ENCODE results near the gene NQO1. TPM values are rescaled to one million over a fixed set of nuclear protein-coding genes. Genes with fewer than 3 reads are reported as not detected.

The NQO1 gene
- total RNA-seq, 2 experiments from 2014 or later = 7.6 to 8.1 TPM

DNA sequence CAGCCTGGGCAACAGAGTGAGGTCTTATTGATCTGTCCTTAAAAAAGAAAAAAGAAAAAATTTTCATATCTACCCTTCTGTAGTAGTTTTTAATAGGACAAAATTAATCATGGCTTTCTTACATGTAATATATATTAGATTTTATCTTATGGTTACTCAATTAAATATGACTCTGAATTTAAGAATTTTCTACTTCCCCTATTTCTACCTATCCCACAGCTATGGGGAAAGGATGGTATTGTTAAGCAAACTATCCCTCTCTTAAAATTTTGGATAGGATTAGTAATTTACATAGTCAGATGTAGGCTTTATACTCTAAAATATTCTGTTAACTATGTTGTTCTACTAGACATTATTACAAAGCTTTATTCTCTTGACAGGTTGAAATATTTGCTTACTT, 62.5 kb downstream of the NQO1 start:
- Mint-ChIP-seq H3K36me3 (ENCODE audit: low read depth) (peaks cover 31% of the 10 kb centered on the region), H3K4me1 (ENCODE audit: low read depth) (no peaks in the 10 kb centered on the region), H3K27me3 (no peaks in the 10 kb centered on the region), H3K27ac (no peak overlapping the region), H3K4me3 (no peak overlapping the region), H3K9me3 (no peaks in the 10 kb centered on the region)
- no peak for DNase-seq
- CTCF ChIA-PET = interaction anchor here (1.0 to 1.7 kb wide), 2 partner anchors 11 to 22 kb away, joined by 3 read pairs; no protein-coding TSS in a partner anchor
- no peak for ATAC-seq
- POLR2A ChIA-PET = no interaction called here
- intact Hi-C loops (cut with micrococcal nuclease) = no loop called here
- TF ChIP-seq, protein P1, sequence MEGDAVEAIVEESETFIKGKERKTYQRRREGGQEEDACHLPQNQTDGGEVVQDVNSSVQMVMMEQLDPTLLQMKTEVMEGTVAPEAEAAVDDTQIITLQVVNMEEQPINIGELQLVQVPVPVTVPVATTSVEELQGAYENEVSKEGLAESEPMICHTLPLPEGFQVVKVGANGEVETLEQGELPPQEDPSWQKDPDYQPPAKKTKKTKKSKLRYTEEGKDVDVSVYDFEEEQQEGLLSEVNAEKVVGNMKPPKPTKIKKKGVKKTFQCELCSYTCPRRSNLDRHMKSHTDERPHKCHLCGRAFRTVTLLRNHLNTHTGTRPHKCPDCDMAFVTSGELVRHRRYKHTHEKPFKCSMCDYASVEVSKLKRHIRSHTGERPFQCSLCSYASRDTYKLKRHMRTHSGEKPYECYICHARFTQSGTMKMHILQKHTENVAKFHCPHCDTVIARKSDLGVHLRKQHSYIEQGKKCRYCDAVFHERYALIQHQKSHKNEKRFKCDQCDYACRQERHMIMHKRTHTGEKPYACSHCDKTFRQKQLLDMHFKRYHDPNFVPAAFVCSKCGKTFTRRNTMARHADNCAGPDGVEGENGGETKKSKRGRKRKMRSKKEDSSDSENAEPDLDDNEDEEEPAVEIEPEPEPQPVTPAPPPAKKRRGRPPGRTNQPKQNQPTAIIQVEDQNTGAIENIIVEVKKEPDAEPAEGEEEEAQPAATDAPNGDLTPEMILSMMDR (IDR thresholded peaks at IDR 0.05) = no peak

DNA sequence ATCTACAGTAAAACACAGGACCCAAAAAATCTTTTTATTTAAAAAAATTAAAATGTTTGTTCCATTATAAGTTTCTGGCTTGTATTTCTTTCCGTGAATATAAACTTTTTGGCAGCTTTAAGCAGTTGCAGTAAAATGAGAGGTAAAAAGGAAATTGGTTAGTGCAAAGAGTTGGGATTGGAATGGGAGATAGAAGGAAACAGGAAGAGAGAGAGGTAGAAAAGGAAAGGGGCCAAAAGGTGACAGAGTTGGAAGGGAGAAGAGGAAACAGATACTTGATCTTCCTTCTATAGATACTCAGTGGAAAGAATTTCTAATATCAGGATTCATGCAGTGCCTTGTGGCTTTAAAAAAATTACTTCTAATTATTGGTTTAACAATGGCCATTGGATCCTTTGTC, 63.5 kb downstream of the NQO1 start:
- POLR2A ChIA-PET = no interaction called here
- no peak for ATAC-seq
- peak overlapping the region; percentile 18 for H3K27ac Mint-ChIP-seq

DNA sequence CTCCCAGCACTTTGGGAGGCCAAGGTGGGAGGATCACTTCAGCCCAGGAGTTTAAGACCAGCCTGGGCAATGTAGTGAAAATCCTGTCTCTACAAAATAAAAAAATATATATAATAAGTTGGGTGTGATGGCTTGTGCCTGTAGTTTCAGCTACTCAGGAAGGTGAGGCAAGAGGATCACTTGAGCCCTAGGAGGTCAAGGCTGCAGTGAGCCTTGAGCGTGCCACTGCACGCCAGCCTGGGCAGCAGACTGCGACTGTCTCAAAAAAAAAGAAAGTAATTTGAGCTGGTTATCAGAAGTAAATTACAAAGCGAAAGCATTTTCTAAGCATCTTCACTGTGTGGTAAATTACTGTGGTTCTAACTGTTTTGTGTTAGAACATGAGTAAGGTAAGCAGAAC, 66.2 kb downstream of the NQO1 start:
- H3K27me3 Mint-ChIP-seq = no peaks in the 10 kb centered on the region
- ATAC-seq (no peak), DNase-seq (no peak)
- H3K27ac Mint-ChIP-seq = no peak overlapping the region
- H3K36me3 Mint-ChIP-seq (ENCODE audit: low read depth) = peaks cover 40% of the 10 kb centered on the region
- H3K9me3 Mint-ChIP-seq = no peaks in the 10 kb centered on the region
- H3K4me3 Mint-ChIP-seq = no peak overlapping the region
- TF ChIP-seq, protein P1 (IDR thresholded peaks at IDR 0.05) = no peak
- H3K4me1 Mint-ChIP-seq (ENCODE audit: low read depth) = no peaks in the 10 kb centered on the region
- ChIA-PET POLR2A (no interaction called here), CTCF (no interaction called here)
- intact Hi-C loops (cut with micrococcal nuclease) = no loop called here

More for the DNA sequence above, 63.5 kb downstream of the NQO1 start:
- no peaks in the 10 kb centered on the region for H3K9me3 Mint-ChIP-seq
- no peaks in the 10 kb centered on the region for H3K4me1 Mint-ChIP-seq (ENCODE audit: low read depth)
- TF ChIP-seq, protein P1 (IDR thresholded peaks at IDR 0.05) = no peak
- intact Hi-C loops (cut with micrococcal nuclease) = no loop called here
- H3K36me3 Mint-ChIP-seq (ENCODE audit: low read depth) = peaks cover 33% of the 10 kb centered on the region
- no peaks in the 10 kb centered on the region for H3K27me3 Mint-ChIP-seq
- no peak overlapping the region for H3K4me3 Mint-ChIP-seq
- CTCF ChIA-PET = no interaction called here
- no peak for DNase-seq

Other genes with a start within 250 kb of the NQO1 start
- gene NFAT5, start 160.6 kb downstream of the NQO1 start, total RNA-seq = 10 to 100 TPM; 36.0 to 37.8 TPM
- 100 to 1,000 TPM; 139 to 146 TPM for gene NOB1, start 28.4 kb upstream of the NQO1 start, total RNA-seq
- gene WWP2, start 35.8 kb upstream of the NQO1 start, total RNA-seq = 10 to 100 TPM; 30.7 to 35.1 TPM
- under 1 TPM; 0.25 to 0.36 TPM for gene CLEC18A, start 224.8 kb upstream of the NQO1 start, total RNA-seq